HL-60 (cell line): ENCODE results near the gene PRICKLE2.

Experiments
- DNase-seq, 2 experiments: peaks; one replicate each; pipeline ENCODE4 v3.0.0-alpha.2; 2010 to 2020; ENCODE audit warnings: low read depth in 1 of 2, low spot score in 1 of 2
- H3K27ac ChIP-seq: fragments of 250-450 bp; sonication (Bioruptor Pico); replicated peaks from 2 replicates; pipeline ENCODE4 v1.5.1; 2020; ENCODE audit warnings: mild to moderate bottlenecking, moderate library complexity
- H3K27me3 ChIP-seq: fragments of 250-450 bp; sonication (Bioruptor Pico); 2 replicates; pipeline ENCODE4 v1.5.1; 2021; ENCODE audit warnings: mild to moderate bottlenecking, moderate library complexity; ENCODE audit not compliant: insufficient read depth, poor library complexity, severe bottlenecking
- H3K4me3 ChIP-seq: replicated peaks from 2 replicates; pipeline ENCODE4 v1.5.1; 2011; ENCODE audit warnings: mild to moderate bottlenecking, control low read depth, low read length; ENCODE audit not compliant: insufficient read depth
- GABPA ChIP-seq: IDR thresholded peaks from 2 replicates; pipeline ENCODE4 v1.6.1; 2012; ENCODE audit warnings: low read depth
- POLR2AphosphoS5 ChIP-seq: IDR thresholded peaks from 2 replicates; pipeline ENCODE4 v1.6.1; 2012; ENCODE audit warnings: low read depth
- SPI1 ChIP-seq: IDR thresholded peaks from 2 replicates; pipeline ENCODE4 v1.6.1; 2012; ENCODE audit warnings: low read depth, mild to moderate bottlenecking, borderline replicate concordance
- TF ChIP-seq, protein P1 (sequence below): IDR thresholded peaks from 2 replicates; pipeline ENCODE4 v1.6.1; 2012; ENCODE audit warnings: low read depth; ENCODE audit not compliant: insufficient replicate concordance
- TF ChIP-seq, protein P2 (sequence below): IDR thresholded peaks from one replicate; pipeline ENCODE4 v1.5.1; 2011; ENCODE audit warnings: low read length, control low read depth, inconsistent platforms; ENCODE audit not compliant: insufficient read depth

Gene PRICKLE2

DNA sequence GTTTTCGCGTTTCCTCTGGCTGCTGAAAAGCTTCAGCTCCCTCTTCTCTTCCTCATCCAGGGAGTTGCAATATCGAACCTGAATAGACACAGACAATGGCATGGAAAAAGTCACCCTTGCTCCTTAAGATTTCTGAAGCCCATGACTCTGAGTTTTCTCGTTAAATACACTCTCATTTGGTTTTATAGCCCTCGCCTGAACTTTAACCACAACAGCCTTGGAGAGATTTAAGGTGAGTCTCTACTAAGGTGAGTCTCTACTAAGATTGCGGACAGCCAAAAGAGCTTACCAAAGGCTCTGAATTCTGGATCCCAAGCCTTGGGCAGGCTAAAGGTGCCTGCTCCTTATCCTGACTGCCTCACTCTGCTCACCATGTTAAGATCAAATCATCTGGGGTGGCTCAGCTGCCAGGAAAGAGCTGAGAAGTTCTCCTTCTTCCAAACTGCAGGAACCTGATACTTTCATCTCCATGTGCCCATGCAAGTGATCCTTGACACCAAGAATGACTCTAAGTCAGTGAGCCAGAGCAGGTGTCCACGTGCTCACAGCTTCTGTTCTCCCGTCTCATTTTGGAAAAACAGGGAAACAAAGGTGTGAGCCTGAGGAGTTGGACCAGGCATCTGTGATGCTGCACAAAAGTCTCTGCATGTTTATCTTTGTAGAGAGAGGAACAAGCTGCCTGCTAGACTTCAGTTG lies 65.1 kb downstream of the PRICKLE2 start:
- TF ChIP-seq GABPA (no peak), SPI1 (no peak), POLR2AphosphoS5 (no peak)
- TF ChIP-seq, protein P1, sequence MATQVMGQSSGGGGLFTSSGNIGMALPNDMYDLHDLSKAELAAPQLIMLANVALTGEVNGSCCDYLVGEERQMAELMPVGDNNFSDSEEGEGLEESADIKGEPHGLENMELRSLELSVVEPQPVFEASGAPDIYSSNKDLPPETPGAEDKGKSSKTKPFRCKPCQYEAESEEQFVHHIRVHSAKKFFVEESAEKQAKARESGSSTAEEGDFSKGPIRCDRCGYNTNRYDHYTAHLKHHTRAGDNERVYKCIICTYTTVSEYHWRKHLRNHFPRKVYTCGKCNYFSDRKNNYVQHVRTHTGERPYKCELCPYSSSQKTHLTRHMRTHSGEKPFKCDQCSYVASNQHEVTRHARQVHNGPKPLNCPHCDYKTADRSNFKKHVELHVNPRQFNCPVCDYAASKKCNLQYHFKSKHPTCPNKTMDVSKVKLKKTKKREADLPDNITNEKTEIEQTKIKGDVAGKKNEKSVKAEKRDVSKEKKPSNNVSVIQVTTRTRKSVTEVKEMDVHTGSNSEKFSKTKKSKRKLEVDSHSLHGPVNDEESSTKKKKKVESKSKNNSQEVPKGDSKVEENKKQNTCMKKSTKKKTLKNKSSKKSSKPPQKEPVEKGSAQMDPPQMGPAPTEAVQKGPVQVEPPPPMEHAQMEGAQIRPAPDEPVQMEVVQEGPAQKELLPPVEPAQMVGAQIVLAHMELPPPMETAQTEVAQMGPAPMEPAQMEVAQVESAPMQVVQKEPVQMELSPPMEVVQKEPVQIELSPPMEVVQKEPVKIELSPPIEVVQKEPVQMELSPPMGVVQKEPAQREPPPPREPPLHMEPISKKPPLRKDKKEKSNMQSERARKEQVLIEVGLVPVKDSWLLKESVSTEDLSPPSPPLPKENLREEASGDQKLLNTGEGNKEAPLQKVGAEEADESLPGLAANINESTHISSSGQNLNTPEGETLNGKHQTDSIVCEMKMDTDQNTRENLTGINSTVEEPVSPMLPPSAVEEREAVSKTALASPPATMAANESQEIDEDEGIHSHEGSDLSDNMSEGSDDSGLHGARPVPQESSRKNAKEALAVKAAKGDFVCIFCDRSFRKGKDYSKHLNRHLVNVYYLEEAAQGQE = no peak
- TF ChIP-seq, protein P2, sequence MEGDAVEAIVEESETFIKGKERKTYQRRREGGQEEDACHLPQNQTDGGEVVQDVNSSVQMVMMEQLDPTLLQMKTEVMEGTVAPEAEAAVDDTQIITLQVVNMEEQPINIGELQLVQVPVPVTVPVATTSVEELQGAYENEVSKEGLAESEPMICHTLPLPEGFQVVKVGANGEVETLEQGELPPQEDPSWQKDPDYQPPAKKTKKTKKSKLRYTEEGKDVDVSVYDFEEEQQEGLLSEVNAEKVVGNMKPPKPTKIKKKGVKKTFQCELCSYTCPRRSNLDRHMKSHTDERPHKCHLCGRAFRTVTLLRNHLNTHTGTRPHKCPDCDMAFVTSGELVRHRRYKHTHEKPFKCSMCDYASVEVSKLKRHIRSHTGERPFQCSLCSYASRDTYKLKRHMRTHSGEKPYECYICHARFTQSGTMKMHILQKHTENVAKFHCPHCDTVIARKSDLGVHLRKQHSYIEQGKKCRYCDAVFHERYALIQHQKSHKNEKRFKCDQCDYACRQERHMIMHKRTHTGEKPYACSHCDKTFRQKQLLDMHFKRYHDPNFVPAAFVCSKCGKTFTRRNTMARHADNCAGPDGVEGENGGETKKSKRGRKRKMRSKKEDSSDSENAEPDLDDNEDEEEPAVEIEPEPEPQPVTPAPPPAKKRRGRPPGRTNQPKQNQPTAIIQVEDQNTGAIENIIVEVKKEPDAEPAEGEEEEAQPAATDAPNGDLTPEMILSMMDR = no peak
- no peak overlapping the region for H3K4me3 ChIP-seq
- no peak overlapping the region for H3K27ac ChIP-seq

DNA sequence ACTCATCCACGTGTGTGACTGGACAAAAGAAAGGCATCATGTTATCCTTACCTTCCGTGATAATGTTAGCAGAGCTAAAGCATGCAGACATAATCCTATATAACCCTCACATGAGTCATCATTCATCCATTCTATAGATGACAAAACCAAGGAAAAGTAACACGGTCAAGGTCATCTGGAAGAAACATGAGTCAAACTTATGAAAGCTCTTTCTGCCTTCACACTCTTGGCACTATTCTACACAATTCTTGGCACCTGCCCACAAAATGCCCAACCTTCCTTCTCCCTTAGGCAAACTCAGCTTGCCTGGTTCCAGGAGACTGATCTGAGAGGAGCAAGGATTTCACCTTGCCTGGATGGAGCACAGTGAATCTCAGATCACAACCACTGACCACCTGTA lies 66.9 kb downstream of the PRICKLE2 start:
- TF ChIP-seq SPI1 (no peak), POLR2AphosphoS5 (no peak), GABPA (no peak)
- TF ChIP-seq, protein P1 = no peak
- TF ChIP-seq, protein P2 = no peak
- no peak for DNase-seq
- Histone ChIP-seq H3K4me3 (no peak overlapping the region), H3K27ac (no peak overlapping the region), H3K27me3 (no peaks in the 10 kb centered on the region)

More for the DNA sequence above, 65.1 kb downstream of the PRICKLE2 start:
- H3K27me3 ChIP-seq = no peaks in the 10 kb centered on the region
- DNase-seq = no peak

DNA sequence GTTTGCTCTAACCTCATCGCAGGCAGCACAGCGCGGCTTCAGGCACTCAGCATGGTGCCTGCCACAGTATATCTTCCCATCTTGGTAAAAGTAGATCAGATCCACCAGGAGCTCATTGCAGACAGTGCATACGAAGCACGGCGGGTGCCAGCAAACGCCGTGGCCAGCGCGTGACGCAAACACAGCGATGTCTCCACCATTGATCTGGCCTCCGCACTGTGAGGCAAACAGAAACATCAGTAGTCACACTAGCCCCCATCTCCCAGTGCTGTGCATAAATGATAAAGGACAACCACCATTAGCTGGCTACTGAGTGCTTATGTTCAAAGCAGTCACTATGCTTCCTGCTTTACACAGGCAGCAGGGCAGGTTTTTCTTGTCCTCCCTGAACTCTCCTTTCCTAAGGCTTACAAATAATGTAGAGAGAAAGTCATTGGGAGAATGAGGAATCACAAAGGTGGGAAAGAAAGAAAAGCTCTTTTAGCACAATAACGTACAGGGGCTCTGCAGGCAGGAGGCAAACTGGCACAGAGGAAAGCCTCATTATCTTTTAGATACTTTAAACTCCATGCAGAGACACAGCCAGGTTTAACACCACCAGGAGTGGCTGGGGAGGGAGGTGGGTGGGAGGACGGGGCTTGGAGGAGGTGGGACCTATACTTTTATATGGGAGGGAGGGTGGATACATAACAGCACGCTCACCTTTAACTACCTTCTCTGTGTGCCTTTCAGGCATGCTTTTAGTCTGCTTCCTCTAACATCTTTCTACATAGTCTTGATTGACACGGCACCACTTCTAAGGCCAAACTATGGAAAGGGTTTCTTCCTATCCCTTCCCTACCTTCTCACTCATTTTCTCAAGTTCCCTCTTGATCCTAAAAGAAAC lies 67.9 kb downstream of the PRICKLE2 start:
- Histone ChIP-seq H3K4me3 (no peak overlapping the region), H3K27me3 (no peaks in the 10 kb centered on the region), H3K27ac (no peak overlapping the region)
- TF ChIP-seq SPI1 (no peak), POLR2AphosphoS5 (no peak), GABPA (no peak)
- TF ChIP-seq, protein P1 = no peak
- TF ChIP-seq, protein P2 = no peak
- no peak for DNase-seq
